Measurements from ENCODE around the gene ANKRA2. TPM values are rescaled to one million over a fixed set of nuclear protein-coding genes. Genes with fewer than 3 reads are reported as not detected.

The ANKRA2 gene
- total and polyA plus RNA-seq, 9 of the 15 experiments (the other 6 are each of a cell fraction or from before 2014, with no cell fraction given) = 7.9 to 28.7 (median 12.8) TPM

- POLR2A ChIA-PET = no interaction called here
Measured at GRCh38 chr5:73612799-73613198, 47.4 kb upstream of the ANKRA2 start.

More at GRCh38 chr5:73612799-73613198, 47.4 kb upstream of the ANKRA2 start:
- in situ Hi-C loops (cut with MboI) (no loop called here), intact Hi-C loops (cut with micrococcal nuclease) (no loop called here)
- 0% methylated on average over 3 of the region's 3 CpGs for WGBS (ENCODE audit: insufficient coverage, low coverage, missing lambda C conversion rate)
- no peak overlapping the region for H3K4me2 ChIP-seq (ENCODE audit: insufficient read depth, low read length)
- no peaks in the 10 kb centered on the region for H3K9me1 ChIP-seq (ENCODE audit: control insufficient read depth, insufficient read depth, low read length)
- H4K20me1 ChIP-seq (replicated peaks; ENCODE audit: control insufficient read depth, insufficient read depth, low read length) = no peaks in the 10 kb centered on the region
- H3K27ac ChIP-seq (ENCODE audit: extremely low read depth, low read depth, low read length) = no peak overlapping the region
- FAIRE-seq (no peak), DNase-seq (ENCODE audit: extremely low read depth in 1 of 4, low spot score in 3 of 4) (no peak), ATAC-seq (no peak)
- TF ChIP-seq SOX6 (IDR thresholded peaks at IDR 0.05) = no peak
- TF ChIP-seq ARHGAP35 (IDR thresholded peaks at IDR 0.05; ENCODE audit: partially characterized antibody) = no peak
- no peak for TF ChIP-seq CHAMP1 (IDR thresholded peaks at IDR 0.05)
- TF ChIP-seq TFE3 (CRISPR knock-in tag; IDR thresholded peaks at IDR 0.05) = no peak
- no peak for TF ChIP-seq STAT5A (IDR thresholded peaks at IDR 0.05; ENCODE audit: borderline replicate concordance, low read length)
- no peak for TF ChIP-seq GABPB1 (CRISPR knock-in tag; IDR thresholded peaks at IDR 0.05)
- no peak for TF ChIP-seq PRMT5 (CRISPR knock-in tag; IDR thresholded peaks at IDR 0.05)
- TF ChIP-seq U2AF1 (optimal IDR thresholded peaks at IDR 0.05; ENCODE audit: low read depth, low read length) = no peak
- TF ChIP-seq MAFG (tag; conservative IDR thresholded peaks at IDR 0.05) = no peak
- no peak for TF ChIP-seq MCM2 (IDR thresholded peaks at IDR 0.05; ENCODE audit: low read depth)
- TF ChIP-seq, protein P1, sequence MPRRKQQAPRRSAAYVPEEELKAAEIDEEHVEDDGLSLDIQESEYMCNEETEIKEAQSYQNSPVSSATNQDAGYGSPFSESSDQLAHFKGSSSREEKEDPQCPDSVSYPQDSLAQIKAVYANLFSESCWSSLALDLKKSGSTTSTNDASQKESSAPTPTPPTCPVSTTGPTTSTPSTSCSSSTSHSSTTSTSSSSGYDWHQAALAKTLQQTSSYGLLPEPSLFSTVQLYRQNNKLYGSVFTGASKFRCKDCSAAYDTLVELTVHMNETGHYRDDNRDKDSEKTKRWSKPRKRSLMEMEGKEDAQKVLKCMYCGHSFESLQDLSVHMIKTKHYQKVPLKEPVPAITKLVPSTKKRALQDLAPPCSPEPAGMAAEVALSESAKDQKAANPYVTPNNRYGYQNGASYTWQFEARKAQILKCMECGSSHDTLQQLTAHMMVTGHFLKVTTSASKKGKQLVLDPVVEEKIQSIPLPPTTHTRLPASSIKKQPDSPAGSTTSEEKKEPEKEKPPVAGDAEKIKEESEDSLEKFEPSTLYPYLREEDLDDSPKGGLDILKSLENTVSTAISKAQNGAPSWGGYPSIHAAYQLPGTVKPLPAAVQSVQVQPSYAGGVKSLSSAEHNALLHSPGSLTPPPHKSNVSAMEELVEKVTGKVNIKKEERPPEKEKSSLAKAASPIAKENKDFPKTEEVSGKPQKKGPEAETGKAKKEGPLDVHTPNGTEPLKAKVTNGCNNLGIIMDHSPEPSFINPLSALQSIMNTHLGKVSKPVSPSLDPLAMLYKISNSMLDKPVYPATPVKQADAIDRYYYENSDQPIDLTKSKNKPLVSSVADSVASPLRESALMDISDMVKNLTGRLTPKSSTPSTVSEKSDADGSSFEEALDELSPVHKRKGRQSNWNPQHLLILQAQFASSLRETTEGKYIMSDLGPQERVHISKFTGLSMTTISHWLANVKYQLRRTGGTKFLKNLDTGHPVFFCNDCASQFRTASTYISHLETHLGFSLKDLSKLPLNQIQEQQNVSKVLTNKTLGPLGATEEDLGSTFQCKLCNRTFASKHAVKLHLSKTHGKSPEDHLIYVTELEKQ (CRISPR knock-in tag; IDR thresholded peaks at IDR 0.05) = no peak
- TF ChIP-seq SMARCC2 (IDR thresholded peaks at IDR 0.05; ENCODE audit: low read depth) = no peak
- no peak for TF ChIP-seq KAT2B (IDR thresholded peaks at IDR 0.05; ENCODE audit: low read depth, low read length)
- no peak for TF ChIP-seq PURB (CRISPR knock-in tag; IDR thresholded peaks at IDR 0.05; ENCODE audit: low read depth)
- no peaks in the 10 kb centered on the region for H3K9me3 ChIP-seq (replicated peaks; ENCODE audit: control insufficient read depth, insufficient read depth, low read depth, low read length)
- H2AFZ ChIP-seq (ENCODE audit: low read depth, low read length) = no peak overlapping the region
- peaks cover under 1 to 4% of the 10 kb centered on the region in 2 experiments; a peak in 1 of 5 replicates for H3K27me3 ChIP-seq (ENCODE audit: control insufficient read depth in 2 of 2, insufficient read depth in 2 of 2, low read length in 2 of 2)
- CTCF ChIA-PET (ENCODE audit: low intra/inter-chr PET ratio) = no interaction called here
- H3K79me2 ChIP-seq (ENCODE audit: control insufficient read depth, insufficient read depth, low read length) = no peaks in the 10 kb centered on the region
- H3K4me1 ChIP-seq (replicated peaks in 1 of 2; ENCODE audit: control insufficient read depth in 2 of 2, insufficient read depth in 2 of 2, low read length in 2 of 2) = no peaks in the 10 kb centered on the region
- no TSS peak for BruUV-seq (replicated peaks)
- H3K36me3 ChIP-seq (ENCODE audit: control insufficient read depth, insufficient read depth, low read length) = no peaks in the 10 kb centered on the region
- no peak overlapping the region for H3K9ac ChIP-seq (ENCODE audit: insufficient read depth in 1 of 2, low read depth in 2 of 2, low read length in 2 of 2)
- H3K4me3 ChIP-seq = no peak overlapping the region
